ENCODE data around the gene VPS16.
A peak's percentile ranks its signal among the peaks of the same experiment; 100 is the strongest.
"Not testable (repeated sequence)": the region's sequence is repeated elsewhere in the genome, so short reads cannot be mapped to it uniquely, and the experiment has no call there.

VPS16 gene

DNA sequence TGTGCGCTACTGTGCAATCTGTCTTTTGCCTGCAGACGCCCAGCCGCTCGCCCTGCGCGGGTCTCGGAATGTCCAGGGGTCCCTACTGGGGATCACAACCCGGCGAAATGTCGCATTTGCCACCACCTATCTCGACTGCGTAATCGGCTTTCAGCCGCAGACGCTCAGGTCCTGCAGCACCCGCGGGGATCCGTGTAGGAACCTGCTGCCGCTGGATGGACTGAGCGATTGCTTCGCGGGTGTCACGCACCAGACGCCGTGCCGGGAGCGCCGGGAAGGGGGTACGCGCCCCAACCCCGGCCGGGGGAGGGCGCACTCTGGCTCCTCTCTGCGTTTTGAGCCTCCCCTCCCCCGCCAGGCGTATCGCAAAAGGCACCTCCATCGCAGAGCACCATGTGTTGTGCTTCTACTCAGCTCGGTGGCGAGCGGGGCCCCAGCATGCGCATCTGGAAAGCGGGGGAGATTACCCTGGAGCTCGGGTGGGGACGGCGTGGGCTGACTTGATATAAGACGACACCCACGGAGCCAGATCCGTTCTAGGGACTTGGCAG lies 32.0 kb downstream of the VPS16 start:
- peak; percentile 55 for DNase-seq

DNA sequence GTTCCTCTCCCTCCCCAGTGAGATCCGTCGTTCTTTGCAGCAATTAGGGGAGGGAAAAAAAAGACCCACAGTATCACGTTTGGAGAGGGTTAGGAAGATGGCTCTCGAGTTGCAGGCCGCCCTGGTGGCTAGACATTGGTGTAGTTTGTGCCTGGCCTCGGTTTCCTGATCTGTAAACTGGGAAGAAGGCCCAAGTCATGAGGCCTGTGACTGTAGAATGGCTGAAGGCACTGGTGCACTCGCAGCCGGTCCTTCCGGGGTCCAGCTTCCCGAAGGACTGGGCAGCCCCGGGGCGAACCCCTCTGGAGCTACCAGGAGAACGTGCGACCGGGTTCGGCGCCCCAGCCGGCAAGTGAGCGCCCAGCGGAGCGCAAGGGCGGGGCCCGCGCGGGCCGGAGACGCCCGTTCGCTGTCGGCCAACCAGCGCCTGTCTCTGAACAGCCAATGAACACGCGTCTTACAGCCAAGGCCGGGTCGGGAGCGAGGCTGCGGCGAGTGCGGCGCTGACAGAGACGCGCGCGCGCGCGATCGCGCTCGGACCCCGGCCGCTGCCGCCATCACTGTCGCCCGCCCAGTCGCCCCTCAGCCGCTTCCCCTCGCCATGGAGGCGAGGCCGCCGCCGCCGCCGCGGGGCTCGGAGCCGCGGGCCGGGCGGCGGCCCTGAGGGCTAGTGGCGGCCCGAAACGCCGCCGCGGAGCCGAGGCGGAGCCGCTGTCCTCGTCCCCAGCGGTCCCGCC lies 32.6 kb downstream of the VPS16 start, which contains the start of gene PTPRA:
TSS of gene PTPRA (plus strand) at position 472 of the 737 bp plus-strand sequence. CDS start 90,797 bp downstream, outside the sequence.
- DNase-seq = peak; percentile 93

DNA sequence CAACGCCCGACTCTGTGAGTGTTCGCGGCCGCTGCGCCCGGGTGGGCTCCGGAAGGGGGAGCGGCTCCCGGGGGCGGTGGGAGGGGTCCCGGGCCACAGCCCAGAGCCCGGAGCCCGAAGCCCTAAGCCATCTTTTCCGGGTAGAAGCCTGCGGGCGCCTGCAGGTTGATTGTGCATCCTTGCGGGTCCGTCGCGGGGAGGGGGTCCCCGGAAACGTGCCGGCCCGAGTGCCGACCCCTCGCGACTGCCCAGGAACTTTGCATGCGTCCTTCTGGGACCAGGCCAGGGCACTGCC lies 33.1 kb downstream of the VPS16 start:
- no peak for DNase-seq

DNA sequence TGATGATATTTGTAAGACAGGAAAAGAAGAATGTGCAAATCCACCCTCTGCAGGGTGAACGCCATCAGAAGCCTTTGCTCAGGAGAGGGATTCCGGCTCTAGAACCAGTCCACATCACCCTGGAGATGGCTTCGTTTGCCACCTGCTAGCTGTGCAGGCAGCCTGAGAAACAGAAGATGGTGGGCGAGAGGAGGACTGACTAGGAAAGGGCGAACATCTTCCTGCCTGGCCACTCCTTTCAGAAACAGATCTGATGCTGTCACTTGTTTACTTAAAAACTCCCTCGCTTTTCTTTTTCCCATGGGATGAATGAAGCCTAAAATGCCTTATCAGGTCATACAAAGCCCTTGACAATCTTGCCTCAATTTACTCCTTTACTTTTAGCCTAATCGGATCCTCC lies 33.9 kb downstream of the VPS16 start:
- DNase-seq = no peak

- DNase-seq = no peak
Measured at GRCh38 chr20:2875690-2876203, 35.2 kb downstream of the VPS16 start.

- no peak for DNase-seq
Measured at GRCh38 chr20:2878515-2878914, 38.0 kb downstream of the VPS16 start.

- no peak for DNase-seq
Measured at GRCh38 chr20:2879146-2879545, 38.6 kb downstream of the VPS16 start.

DNA sequence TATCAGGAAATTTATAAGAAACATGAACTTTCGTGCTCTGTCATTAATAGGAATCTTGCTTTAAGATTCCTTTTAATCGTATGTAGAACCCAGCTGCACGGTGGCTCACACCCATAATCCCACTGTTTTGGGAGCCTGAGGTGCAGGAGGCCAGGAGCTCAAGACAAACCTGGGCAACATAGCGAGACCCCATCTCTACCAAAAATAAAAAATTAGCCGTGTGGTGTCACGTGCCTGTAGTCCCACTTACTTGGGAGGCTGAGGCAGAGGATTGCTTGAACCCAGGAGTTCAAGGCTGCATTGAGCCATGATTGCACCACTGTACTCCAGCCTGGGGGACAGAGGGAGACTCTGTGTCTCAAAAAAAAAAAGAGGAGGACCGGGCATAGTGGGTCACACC lies 40.1 kb downstream of the VPS16 start:
- no peak for DNase-seq

DNA sequence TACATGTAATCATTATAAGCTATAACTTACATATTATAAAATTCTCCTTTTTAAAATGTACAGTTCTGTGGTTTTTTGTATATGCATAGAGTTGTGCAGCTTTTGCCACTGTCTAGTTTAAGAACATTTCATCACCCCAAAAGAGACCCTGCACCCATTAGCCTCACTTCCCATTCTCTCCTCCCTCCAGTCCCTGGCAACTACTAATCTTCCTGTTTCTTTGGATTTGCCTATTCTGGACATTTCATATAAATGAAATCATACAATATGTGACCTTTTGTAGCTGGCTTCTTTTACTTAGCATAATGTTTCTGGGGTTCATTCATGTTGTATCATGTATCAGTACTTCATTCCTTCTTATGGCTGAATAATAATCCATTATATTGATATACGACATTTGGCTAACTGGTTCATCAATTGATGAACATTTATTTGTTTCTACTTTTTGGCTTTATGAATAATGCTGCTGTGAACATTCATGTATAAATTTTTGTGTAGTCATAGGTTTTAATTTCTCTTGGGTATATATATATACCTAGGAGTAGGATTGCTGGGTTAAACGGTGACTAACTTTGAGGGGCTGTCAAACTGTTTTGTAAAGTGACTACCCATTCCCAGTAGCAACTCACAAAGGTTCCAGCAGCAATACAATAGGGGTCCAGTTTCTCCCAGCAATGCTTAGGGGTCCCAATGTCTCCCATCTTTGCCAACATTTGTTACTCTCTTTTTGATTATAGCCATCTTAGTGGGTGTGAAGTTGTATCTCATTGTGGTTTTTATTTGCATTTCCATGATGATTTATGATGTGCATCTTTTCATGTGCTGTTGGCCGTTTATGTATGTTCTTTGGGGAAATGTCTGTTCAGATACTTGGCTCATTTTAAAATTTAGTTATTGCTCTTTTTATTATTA lies 43.4 kb downstream of the VPS16 start:
- no peak for DNase-seq

GRCh38 chr20:2887715-2888114 lies 47.2 kb downstream of the VPS16 start:
- DNase-seq = no peak

DNA sequence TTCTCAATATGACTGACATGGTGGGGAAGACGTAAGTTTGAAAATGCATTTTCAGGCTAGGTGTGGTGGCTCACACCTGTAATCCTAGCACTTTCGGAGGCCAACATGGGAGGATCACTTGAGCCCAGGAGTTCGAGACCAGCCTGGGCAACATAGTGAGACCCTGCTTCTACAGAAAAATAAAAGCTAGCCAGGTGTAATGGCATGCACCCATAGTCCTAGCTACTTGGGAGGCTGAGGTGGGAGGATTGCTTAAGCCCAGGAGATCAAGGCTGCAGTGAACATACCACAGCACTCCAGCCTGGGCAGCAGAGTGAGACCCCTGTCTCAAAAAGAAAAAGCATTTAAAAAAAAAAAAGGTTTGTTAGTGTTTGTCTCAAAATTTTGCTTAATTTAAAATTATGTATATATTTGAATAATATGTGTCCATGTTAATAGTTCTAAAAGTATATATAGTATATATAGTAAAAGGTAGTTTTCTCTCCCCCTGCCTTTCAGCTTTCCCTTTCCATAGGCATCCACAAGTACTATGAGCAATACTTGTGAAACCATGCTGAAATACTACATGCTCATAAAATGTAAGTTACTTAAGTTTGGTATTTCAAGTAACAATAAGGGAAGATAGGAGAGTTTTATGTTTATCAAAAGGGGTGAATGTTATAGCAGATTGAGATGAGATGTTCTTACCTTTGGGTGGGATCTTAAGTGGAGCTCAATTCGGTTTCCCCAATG lies 47.8 kb downstream of the VPS16 start:
- DNase-seq = no peak

DNA sequence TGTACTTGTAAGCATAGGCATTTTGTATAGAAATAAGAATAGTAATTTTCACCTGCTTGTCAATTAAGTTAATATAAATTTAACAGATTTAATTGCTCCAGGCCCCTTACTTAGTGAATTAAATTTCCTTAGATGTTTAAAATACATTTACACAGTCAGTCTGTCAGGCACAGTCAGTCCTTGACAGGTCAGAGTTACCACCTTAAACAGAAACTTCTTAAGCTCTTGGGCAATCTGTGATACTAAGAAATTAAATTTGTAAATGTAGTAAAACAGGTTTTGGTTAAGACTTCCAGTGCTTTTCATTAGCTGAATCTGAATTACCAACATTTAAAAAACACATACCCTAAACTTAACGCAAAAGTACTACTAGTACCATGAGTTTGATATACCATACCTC lies 48.7 kb downstream of the VPS16 start:
- no peak for DNase-seq

DNA sequence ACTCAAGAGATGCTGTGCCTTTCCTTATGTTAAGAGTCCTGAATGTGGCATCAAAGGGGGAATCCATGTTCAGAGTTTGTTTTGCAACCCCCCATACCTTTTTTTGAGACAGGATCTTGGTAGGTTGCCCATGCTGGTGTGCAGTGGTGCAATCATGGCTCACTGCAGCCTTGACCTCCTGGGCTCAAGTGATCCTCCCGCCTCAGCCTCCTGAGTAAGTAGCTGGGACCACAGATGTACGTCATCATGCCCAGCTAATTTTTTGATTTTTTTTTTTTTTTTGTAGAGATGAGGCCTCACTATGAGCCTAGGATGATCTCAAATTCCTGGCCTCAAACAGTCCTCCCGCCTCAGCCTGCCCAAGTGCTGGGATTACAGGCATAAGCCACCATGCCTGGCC lies 49.3 kb downstream of the VPS16 start:
- DNase-seq = no peak

- no peak for DNase-seq
Measured at GRCh38 chr20:2890742-2891141, 50.2 kb downstream of the VPS16 start.

DNA sequence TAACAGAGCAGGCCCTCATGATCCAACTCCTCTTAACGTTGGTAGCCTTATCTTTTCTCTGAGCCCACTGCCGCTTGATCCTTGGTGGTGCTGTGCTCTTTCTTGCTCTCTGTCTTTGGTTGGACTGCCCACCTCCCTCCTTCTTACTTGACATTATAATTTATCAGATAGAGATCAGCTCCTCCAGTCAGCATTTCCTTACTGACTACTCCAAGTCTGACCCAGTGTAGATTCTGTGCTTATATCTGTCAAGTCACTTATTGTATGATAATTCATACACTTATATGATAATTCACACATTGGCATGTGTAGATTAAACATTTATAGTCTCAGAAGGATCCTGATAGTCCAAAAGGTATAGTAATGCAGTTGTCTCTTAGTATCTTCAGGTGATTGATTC lies 50.8 kb downstream of the VPS16 start:
- no peak for DNase-seq

DNA sequence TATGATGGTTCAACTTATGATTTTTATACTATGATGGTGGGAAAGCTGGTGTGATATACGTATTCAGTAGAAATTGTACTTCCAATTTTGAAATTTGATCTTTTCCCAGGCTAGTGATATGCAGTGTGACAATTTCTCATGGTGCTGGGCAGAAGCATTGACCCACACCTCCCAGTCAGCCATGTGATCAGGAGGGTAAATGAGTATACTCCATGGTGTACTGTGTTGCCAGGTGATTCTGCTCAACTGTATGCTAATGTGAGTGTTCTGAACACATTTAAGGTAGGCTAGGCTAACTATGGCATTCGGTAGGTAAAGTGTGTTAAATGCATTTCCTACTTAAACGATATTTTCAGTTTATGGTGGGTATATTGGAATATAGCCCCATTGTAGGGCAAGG lies 51.8 kb downstream of the VPS16 start:
- DNase-seq = no peak

DNA sequence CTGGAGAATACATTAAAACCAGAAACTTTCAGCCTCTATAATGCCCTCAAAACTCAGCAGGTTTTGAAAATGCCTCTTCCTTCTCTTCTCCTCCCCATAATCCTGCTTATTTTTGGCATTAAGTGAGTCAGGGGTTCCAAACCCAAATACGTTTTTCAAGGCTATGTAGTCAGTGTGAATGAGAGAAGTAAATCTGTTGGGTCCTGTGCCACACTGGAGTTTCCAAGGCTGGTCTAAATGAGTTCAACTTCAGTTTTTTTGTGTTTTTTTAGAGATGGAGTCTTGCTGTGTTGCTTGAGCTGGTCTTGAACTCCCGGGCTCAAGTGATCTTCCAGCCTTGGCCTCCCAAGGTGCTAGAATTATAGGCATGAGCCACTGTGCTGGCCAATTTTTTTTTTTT lies 53.7 kb downstream of the VPS16 start:
- no peak for DNase-seq

DNA sequence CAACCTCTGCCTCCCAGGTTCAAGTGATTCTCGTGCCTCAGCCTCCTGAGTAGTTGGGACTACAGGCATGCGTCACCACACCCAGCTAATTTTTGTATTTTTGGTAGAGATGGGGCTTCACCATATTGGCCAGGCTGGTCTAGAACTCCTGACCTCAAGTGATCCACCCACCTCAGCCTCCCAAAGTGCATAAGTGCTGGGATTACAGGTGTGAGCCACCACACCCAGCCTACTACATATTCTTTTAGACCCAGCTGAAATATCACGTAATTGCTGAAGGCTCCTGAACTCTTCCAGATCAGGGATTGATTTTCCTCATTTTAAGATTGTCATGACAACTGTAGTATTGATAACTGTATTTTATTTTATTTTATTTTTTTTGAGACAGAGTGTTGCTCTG lies 54.6 kb downstream of the VPS16 start:
- DNase-seq = not testable (repeated sequence)

GRCh38 chr20:2899243-2899642 lies 58.7 kb downstream of the VPS16 start:
- no peak for DNase-seq

DNA sequence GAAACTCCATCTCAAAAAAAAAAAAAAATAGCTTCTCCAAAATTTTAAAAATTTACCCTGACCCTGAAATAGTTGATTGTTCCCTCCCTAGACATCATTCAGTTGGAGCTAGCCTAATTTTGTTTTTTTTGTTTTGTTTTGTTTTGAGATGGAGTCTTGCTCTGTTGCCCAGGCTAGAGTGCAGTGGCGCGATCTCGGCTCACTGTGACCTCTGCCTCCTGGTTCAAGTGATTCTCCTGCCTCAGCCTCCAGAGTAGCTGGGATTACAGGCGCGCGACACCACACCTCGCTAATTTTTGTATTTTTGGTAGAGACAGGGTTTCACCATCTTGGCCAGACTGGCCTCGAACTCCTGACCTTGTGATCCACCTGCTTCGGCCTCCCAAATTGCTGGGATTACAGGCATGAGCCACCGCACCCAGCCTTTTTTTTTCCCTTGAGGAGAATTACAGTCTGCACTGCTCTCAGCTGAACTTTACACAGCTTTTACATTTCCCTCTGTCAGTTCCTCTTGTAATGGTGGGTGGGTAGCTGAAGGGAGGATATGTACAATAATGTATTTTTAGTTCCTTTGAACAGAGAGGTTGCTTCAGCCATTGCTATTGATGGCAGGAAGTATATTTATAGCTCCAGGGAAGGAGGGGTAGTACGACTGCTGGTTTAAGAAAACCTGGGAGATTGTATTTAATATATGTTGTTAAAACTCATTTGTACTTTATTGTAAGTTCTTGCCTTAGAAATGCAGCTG lies 60.5 kb downstream of the VPS16 start:
- DNase-seq = peak; percentile 11

DNA sequence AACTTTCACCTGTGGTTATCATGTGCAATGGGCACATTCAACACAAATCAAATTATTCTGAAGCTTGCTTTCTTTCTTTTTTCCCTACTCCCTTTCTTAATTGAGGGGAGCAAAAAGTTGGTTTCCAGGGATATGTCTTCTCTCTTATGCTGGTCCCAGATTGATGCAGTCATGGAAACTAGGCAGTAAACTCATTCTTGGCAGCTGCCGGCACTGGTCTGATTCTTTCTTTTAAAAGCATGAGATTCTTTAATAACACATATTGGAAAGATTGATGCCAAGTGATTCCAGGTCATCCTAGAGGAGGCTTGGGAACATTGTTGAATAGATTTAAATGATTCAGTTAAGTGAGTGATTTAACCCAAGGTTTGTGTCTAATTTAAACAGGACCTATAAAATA lies 61.7 kb downstream of the VPS16 start:
- no peak for DNase-seq

- DNase-seq = no peak
Measured at GRCh38 chr20:2902818-2903217, 62.3 kb downstream of the VPS16 start.
